SK-N-SH (cell line): ENCODE data around the gene TTYH3.

ENCODE experiments used
- ELF1 ChIP-seq: IDR thresholded peaks from 2 replicates; pipeline ENCODE4 v1.4.0; 2012
- FOXM1 ChIP-seq: IDR thresholded peaks from 2 replicates; pipeline ENCODE4 v1.4.0; 2012; ENCODE audit warnings: low read depth, mild to moderate bottlenecking
- JUND ChIP-seq: IDR thresholded peaks from 2 replicates; pipeline ENCODE4 v1.4.0; 2012
- MAX ChIP-seq: IDR thresholded peaks from 2 replicates; pipeline ENCODE4 v1.4.0; 2012; ENCODE audit warnings: low read depth
- POLR2AphosphoS5 ChIP-seq: IDR thresholded peaks from 2 replicates; pipeline ENCODE4 v1.6.1; 2012; ENCODE audit warnings: low read depth, low read length
- RFX5 ChIP-seq: IDR thresholded peaks from 2 replicates; pipeline ENCODE4 v1.6.1; 2012; ENCODE audit warnings: mild to moderate bottlenecking, improper control_type of control experiment, low read length
- SMC3 ChIP-seq: IDR thresholded peaks from 2 replicates; pipeline ENCODE4 v1.6.1; 2012; ENCODE audit warnings: low read depth, low read length, improper control_type of control experiment
- TAF1 ChIP-seq: IDR thresholded peaks from 2 replicates; pipeline ENCODE4 v1.6.1; 2012; ENCODE audit warnings: low read depth, mild to moderate bottlenecking, low read length, moderate library complexity, borderline replicate concordance
- TCF12 ChIP-seq: IDR thresholded peaks from 2 replicates; pipeline ENCODE4 v1.4.0; 2012
- TEAD4 ChIP-seq: IDR thresholded peaks from 2 replicates; pipeline ENCODE4 v1.4.0; 2012; ENCODE audit warnings: mild to moderate bottlenecking, borderline replicate concordance; ENCODE audit not compliant: insufficient read depth
- YY1 ChIP-seq: IDR thresholded peaks from 2 replicates; pipeline ENCODE4 v1.4.0; 2012; ENCODE audit warnings: low read depth, mild to moderate bottlenecking
- TF ChIP-seq, protein P1 (sequence below): fragments of 200-600 bp; sonication (generic); IDR thresholded peaks from 2 replicates; pipeline ENCODE4 v1.6.1; 2017; ENCODE audit warnings: antibody characterized with exemption, mild to moderate bottlenecking, moderate library complexity

- TF ChIP-seq MAX (no peak), POLR2AphosphoS5 (no peak), TEAD4 (no peak), FOXM1 (no peak), TCF12 (no peak), TAF1 (no peak), JUND (no peak), SMC3 (no peak), RFX5 (no peak), YY1 (no peak), ELF1 (no peak)
- TF ChIP-seq, protein P1, sequence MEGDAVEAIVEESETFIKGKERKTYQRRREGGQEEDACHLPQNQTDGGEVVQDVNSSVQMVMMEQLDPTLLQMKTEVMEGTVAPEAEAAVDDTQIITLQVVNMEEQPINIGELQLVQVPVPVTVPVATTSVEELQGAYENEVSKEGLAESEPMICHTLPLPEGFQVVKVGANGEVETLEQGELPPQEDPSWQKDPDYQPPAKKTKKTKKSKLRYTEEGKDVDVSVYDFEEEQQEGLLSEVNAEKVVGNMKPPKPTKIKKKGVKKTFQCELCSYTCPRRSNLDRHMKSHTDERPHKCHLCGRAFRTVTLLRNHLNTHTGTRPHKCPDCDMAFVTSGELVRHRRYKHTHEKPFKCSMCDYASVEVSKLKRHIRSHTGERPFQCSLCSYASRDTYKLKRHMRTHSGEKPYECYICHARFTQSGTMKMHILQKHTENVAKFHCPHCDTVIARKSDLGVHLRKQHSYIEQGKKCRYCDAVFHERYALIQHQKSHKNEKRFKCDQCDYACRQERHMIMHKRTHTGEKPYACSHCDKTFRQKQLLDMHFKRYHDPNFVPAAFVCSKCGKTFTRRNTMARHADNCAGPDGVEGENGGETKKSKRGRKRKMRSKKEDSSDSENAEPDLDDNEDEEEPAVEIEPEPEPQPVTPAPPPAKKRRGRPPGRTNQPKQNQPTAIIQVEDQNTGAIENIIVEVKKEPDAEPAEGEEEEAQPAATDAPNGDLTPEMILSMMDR = no peak
Measured at GRCh38 chr7:2610466-2610865, 21.3 kb upstream of the TTYH3 start.
